GM23338 (cell line): ENCODE measurements around the gene ZNF709. TPM values are rescaled to one million over a fixed set of nuclear protein-coding genes. Genes with fewer than 3 reads are reported as not detected.
A peak's percentile ranks its signal among the peaks of the same experiment; 100 is the strongest.

Source experiments
- ATAC-seq: fragments of 200-7000 bp; cut with Tn5 transposase; 3 replicates; pipeline ENCODE4 v1.9.1; 2020
- DNase-seq: peaks from one replicate; pipeline ENCODE4 v3.0.0-alpha.2; 2015; ENCODE audit warnings: low spot score
- H2AFZ ChIP-seq: fragments of 200-600 bp; sonication (generic); 2 replicates; pipeline ENCODE4 v1.8.0; 2016; ENCODE audit warnings: antibody characterized with exemption, mild to moderate bottlenecking, moderate library complexity
- H3F3A ChIP-seq: fragments of 200-600 bp; sonication (generic); replicated peaks from 2 replicates; pipeline ENCODE4 v1.8.0; 2017; ENCODE audit warnings: antibody characterized with exemption, mixed run types, low read depth
- H3K27ac ChIP-seq: fragments of 200-600 bp; sonication (generic); 2 replicates; pipeline ENCODE4 v1.6.1; 2016; ENCODE audit warnings: low read depth
- H3K27me3 ChIP-seq: fragments of 200-600 bp; sonication (generic); 2 replicates; pipeline ENCODE4 v1.8.0; 2016; ENCODE audit warnings: mild to moderate bottlenecking, mixed run types, moderate library complexity; ENCODE audit not compliant: insufficient read depth
- H3K36me3 ChIP-seq: fragments of 200-600 bp; sonication (generic); 2 replicates; pipeline ENCODE4 v1.8.0; 2016; ENCODE audit warnings: mild to moderate bottlenecking; ENCODE audit not compliant: insufficient read depth
- H3K4me1 ChIP-seq: fragments of 200-600 bp; sonication (generic); 2 replicates; pipeline ENCODE4 v1.8.0; 2016; ENCODE audit warnings: mild to moderate bottlenecking, moderate library complexity; ENCODE audit not compliant: insufficient read depth
- H3K4me2 ChIP-seq: fragments of 200-600 bp; sonication (generic); 2 replicates; pipeline ENCODE4 v1.7.1; 2017; ENCODE audit warnings: mixed run types
- H3K4me3 ChIP-seq: fragments of 200-600 bp; sonication (generic); 2 replicates; pipeline ENCODE4 v1.6.1; 2016; ENCODE audit warnings: mixed run types
- H3K79me2 ChIP-seq: fragments of 200-600 bp; sonication (generic); replicated peaks from 2 replicates; pipeline ENCODE4 v1.8.0; 2017; ENCODE audit warnings: mild to moderate bottlenecking; ENCODE audit not compliant: insufficient read depth
- H3K9me2 ChIP-seq: fragments of 200-600 bp; sonication (generic); 2 replicates; pipeline ENCODE4 v1.8.0; 2017; ENCODE audit not compliant: insufficient read depth
- H4K20me1 ChIP-seq: fragments of 200-600 bp; sonication (generic); replicated peaks from 2 replicates; pipeline ENCODE4 v1.8.0; 2017; ENCODE audit warnings: mild to moderate bottlenecking; ENCODE audit not compliant: insufficient read depth
- H3K27ac Mint-ChIP-seq: 2 replicates; pipeline ENCODE4 v1.8.0; 2020; ENCODE audit warnings: inconsistent platforms, mild to moderate bottlenecking, moderate library complexity, mixed read lengths
- H3K27me3 Mint-ChIP-seq: 3 replicates; pipeline ENCODE4 v1.8.0; 2022; ENCODE audit warnings: low read depth, mild to moderate bottlenecking, moderate library complexity, mixed read lengths, inconsistent platforms; ENCODE audit not compliant: insufficient read depth, poor library complexity
- H3K36me3 Mint-ChIP-seq: 3 replicates; pipeline ENCODE4 v1.8.0; 2021; ENCODE audit warnings: low read depth, mild to moderate bottlenecking, inconsistent platforms, moderate library complexity, mixed read lengths
- H3K4me1 Mint-ChIP-seq: 3 replicates; pipeline ENCODE4 v1.8.0; 2020; ENCODE audit warnings: mild to moderate bottlenecking, inconsistent platforms, mixed read lengths
- H3K4me3 Mint-ChIP-seq: 3 replicates; pipeline ENCODE4 v1.8.0; 2021; ENCODE audit warnings: moderate library complexity, mild to moderate bottlenecking, inconsistent platforms, mixed read lengths
- H3K9me3 Mint-ChIP-seq: 3 replicates; pipeline ENCODE4 v1.8.0; 2020; ENCODE audit warnings: moderate library complexity, mild to moderate bottlenecking, inconsistent platforms, mixed read lengths
- polyA plus RNA-seq: library from polyadenylated mRNA; unstranded; fragments of >200 nt; fragmentation: Nextera tagmentation; extraction: Ambion mirVana; gene quantifications from 2 replicates; pipeline ENCODE4 v1.2.1, GENCODE V29; 2016
- total RNA-seq: library from RNA; depleted of rRNA; stranded (reverse); fragments of >200 nt; shearing (Covaris generic); gene quantifications from 2 replicates; pipeline ENCODE4 v1.2.3, GENCODE V29; 2014
- TF ChIP-seq, protein P1 (sequence below), 2 experiments: fragments of 200-600 bp in 1 of 2; sonication (generic) in 1 of 2; conservative IDR thresholded peaks; 2 replicates each; pipeline versions ENCODE4 v1.5.1 to v1.6.1; 2016 to 2017; ENCODE audit warnings: antibody characterized with exemption in 2 of 2, low read depth in 2 of 2, mild to moderate bottlenecking in 2 of 2, moderate library complexity in 1 of 2
- TF ChIP-seq, protein P2 (sequence below): fragments of 250-450 bp; sonication (Bioruptor Pico); IDR thresholded peaks from 2 replicates; pipeline ENCODE4 v1.5.0; 2020; ENCODE audit warnings: mild to moderate bottlenecking, moderate library complexity

ZNF709 gene
- total and polyA plus RNA-seq, 2 experiments from 2014 or later = 0.94 to 1.8 TPM

DNA sequence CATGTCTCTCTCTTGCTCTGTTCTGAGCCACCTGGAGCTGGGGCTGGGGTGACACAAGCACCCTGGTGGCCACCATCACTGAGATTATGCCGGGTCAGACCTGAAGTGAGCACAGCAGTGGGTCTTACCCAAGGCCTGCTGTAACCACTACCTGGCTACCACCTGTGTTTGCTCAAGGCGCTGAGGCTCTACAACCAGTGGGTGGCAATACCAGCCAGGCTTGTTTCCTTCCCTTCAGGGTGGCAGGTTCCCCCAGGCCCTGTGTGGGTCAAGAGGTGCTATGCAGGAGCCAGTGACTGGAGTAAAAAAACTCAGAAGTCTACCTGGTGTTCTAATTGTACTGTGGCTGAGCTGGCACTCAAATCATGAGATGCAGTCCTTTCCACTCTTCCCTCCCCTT is 35.8 kb downstream of the ZNF709 start:
- Mint-ChIP-seq H3K4me1 (no peaks in the 10 kb centered on the region), H3K27ac (no peak overlapping the region), H3K27me3 (no peaks in the 10 kb centered on the region), H3K4me3 (no peak overlapping the region), H3K36me3 (peaks cover 19% of the 10 kb centered on the region), H3K9me3 (peaks cover 74% of the 10 kb centered on the region)
- DNase-seq (no peak), ATAC-seq (no peak)
- Histone ChIP-seq H2AFZ (no peak overlapping the region), H3K27me3 (no peaks in the 10 kb centered on the region), H3F3A (no peaks in the 10 kb centered on the region), H3K27ac (no peak overlapping the region), H3K36me3 (no peaks in the 10 kb centered on the region), H3K4me3 (no peak overlapping the region), H3K4me2 (no peak overlapping the region), H3K9me2 (no peaks in the 10 kb centered on the region), H3K4me1 (no peaks in the 10 kb centered on the region), H3K79me2 (no peaks in the 10 kb centered on the region), H4K20me1 (no peaks in the 10 kb centered on the region)
- TF ChIP-seq, protein P1, sequence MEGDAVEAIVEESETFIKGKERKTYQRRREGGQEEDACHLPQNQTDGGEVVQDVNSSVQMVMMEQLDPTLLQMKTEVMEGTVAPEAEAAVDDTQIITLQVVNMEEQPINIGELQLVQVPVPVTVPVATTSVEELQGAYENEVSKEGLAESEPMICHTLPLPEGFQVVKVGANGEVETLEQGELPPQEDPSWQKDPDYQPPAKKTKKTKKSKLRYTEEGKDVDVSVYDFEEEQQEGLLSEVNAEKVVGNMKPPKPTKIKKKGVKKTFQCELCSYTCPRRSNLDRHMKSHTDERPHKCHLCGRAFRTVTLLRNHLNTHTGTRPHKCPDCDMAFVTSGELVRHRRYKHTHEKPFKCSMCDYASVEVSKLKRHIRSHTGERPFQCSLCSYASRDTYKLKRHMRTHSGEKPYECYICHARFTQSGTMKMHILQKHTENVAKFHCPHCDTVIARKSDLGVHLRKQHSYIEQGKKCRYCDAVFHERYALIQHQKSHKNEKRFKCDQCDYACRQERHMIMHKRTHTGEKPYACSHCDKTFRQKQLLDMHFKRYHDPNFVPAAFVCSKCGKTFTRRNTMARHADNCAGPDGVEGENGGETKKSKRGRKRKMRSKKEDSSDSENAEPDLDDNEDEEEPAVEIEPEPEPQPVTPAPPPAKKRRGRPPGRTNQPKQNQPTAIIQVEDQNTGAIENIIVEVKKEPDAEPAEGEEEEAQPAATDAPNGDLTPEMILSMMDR (conservative IDR thresholded peaks at IDR 0.05; ENCODE audit: low read depth in 2 of 2) = 0 out of 4 replicates have a peak, but pooled peaks of 1 of the 2 experiments have one; percentile 1
- TF ChIP-seq, protein P2, sequence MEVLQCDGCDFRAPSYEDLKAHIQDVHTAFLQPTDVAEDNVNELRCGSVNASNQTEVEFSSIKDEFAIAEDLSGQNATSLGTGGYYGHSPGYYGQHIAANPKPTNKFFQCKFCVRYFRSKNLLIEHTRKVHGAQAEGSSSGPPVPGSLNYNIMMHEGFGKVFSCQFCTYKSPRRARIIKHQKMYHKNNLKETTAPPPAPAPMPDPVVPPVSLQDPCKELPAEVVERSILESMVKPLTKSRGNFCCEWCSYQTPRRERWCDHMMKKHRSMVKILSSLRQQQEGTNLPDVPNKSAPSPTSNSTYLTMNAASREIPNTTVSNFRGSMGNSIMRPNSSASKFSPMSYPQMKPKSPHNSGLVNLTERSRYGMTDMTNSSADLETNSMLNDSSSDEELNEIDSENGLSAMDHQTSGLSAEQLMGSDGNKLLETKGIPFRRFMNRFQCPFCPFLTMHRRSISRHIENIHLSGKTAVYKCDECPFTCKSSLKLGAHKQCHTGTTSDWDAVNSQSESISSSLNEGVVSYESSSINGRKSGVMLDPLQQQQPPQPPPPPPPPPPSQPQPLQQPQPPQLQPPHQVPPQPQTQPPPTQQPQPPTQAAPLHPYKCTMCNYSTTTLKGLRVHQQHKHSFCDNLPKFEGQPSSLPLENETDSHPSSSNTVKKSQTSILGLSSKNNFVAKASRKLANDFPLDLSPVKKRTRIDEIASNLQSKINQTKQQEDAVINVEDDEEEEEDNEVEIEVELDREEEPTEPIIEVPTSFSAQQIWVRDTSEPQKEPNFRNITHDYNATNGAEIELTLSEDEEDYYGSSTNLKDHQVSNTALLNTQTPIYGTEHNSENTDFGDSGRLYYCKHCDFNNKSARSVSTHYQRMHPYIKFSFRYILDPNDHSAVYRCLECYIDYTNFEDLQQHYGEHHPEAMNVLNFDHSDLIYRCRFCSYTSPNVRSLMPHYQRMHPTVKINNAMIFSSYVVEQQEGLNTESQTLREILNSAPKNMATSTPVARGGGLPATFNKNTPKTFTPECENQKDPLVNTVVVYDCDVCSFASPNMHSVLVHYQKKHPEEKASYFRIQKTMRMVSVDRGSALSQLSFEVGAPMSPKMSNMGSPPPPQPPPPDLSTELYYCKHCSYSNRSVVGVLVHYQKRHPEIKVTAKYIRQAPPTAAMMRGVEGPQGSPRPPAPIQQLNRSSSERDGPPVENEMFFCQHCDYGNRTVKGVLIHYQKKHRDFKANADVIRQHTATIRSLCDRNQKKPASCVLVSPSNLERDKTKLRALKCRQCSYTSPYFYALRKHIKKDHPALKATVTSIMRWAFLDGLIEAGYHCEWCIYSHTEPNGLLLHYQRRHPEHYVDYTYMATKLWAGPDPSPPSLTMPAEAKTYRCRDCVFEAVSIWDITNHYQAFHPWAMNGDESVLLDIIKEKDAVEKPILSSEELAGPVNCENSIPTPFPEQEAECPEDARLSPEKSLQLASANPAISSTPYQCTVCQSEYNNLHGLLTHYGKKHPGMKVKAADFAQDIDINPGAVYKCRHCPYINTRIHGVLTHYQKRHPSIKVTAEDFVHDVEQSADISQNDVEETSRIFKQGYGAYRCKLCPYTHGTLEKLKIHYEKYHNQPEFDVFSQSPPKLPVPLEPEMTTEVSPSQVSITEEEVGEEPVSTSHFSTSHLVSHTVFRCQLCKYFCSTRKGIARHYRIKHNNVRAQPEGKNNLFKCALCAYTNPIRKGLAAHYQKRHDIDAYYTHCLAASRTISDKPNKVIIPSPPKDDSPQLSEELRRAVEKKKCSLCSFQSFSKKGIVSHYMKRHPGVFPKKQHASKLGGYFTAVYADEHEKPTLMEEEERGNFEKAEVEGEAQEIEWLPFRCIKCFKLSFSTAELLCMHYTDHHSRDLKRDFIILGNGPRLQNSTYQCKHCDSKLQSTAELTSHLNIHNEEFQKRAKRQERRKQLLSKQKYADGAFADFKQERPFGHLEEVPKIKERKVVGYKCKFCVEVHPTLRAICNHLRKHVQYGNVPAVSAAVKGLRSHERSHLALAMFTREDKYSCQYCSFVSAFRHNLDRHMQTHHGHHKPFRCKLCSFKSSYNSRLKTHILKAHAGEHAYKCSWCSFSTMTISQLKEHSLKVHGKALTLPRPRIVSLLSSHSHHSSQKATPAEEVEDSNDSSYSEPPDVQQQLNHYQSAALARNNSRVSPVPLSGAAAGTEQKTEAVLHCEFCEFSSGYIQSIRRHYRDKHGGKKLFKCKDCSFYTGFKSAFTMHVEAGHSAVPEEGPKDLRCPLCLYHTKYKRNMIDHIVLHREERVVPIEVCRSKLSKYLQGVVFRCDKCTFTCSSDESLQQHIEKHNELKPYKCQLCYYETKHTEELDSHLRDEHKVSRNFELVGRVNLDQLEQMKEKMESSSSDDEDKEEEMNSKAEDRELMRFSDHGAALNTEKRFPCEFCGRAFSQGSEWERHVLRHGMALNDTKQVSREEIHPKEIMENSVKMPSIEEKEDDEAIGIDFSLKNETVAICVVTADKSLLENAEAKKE (CRISPR knock-in tag) = no peak
